ENCODE results near the gene ANKRD13D. TPM values are rescaled to one million over a fixed set of nuclear protein-coding genes. Genes with fewer than 3 reads are reported as not detected.
A peak's percentile ranks its signal among the peaks of the same experiment; 100 is the strongest.

ANKRD13D gene
- total and polyA plus RNA-seq, 2 of the 8 experiments (the other 6 are each of a cell fraction or from before 2014, with no cell fraction given), result 24.9 to 26.5 TPM

- POLR2A ChIA-PET (ENCODE audit: partially characterized antibody), result interaction anchor here (0.9 to 9.7 kb wide), 13 partner anchors 11 to 184 kb away, joined by 3 to 106 read pairs (median 3); partner anchors contain the start of genes ANKRD13D, CORO1B and PPP1CA
- CTCF ChIA-PET (ENCODE audit: partially characterized antibody), result interaction anchor here (0.6 to 4.8 kb wide), 14 partner anchors 12 to 82 kb away, joined by 3 to 33 read pairs (median 4); partner anchors contain the start of gene ANKRD13D
- peak; percentile 82 for TF ChIP-seq KDM4A (IDR thresholded peaks at IDR 0.05; ENCODE audit: low read depth, low read length, severe bottlenecking)
- no peak for TF ChIP-seq TBP (IDR thresholded peaks at IDR 0.05; ENCODE audit: low read depth, low read length)
- peak in 1 of 2 experiments; percentile 3; a peak in 1 of 4 replicates for TF ChIP-seq HDAC2 (IDR thresholded peaks at IDR 0.05; ENCODE audit: borderline replicate concordance in 1 of 2, low read depth in 2 of 2, low read length in 2 of 2)
- 0 out of 2 replicates have a peak, but pooled peaks have one; percentile 25 for TF ChIP-seq SUZ12 (IDR thresholded peaks at IDR 0.05; ENCODE audit: low read length)
- no peak for TF ChIP-seq BCL11A (IDR thresholded peaks at IDR 0.05; ENCODE audit: low read depth in 2 of 2, low read length in 2 of 2)
These were observed 14.2 kb downstream of the ANKRD13D start, which contains the start of gene SSH3 for GRCh38 chr11:67303132-67303834. Gene SSH3 (plus strand): TSS chr11:67303530. CDS start chr11:67303626, 96 bp downstream.

More at GRCh38 chr11:67303132-67303834, 14.2 kb downstream of the ANKRD13D start, which contains the start of gene SSH3:
- Histone ChIP-seq H3K4ac (replicated peaks; ENCODE audit: insufficient read length, low read depth, low read length) (peak within 1 kb of the TSS; percentile 74), H3K4me2 (ENCODE audit: insufficient read depth in 1 of 2, low read depth in 2 of 2, low read length in 2 of 2) (peak within 1 kb of the TSS; percentile 81 to 85), H3K23me2 (ENCODE audit: low read depth, low read length) (peaks cover 19% of the 10 kb centered on the region; the same call in 1 of the 2 replicates), H3K4me1 (replicated peaks in 1 of 4; ENCODE audit: control insufficient read depth in 3 of 4, insufficient read depth in 4 of 4, low read length in 3 of 4) (peaks cover 0 to 20% (median 16%) of the 10 kb centered on the region in 4 experiments; a peak in 5 of 7 replicates), H2BK20ac (ENCODE audit: low read length) (no peak within 1 kb of the TSS), H2BK5ac (ENCODE audit: low read depth, low read length) (peak within 1 kb of the TSS; percentile 85; the same call in 1 of the 2 replicates), H4K91ac (replicated peaks; ENCODE audit: insufficient read length, low read length) (peak within 1 kb of the TSS; percentile 87), H3K4me3 (ENCODE audit: extremely low read depth in 1 of 4, insufficient read depth in 2 of 4, low read depth in 3 of 4, low read length in 4 of 4) (peak within 1 kb of the TSS; percentile 67 to 94 (median 74)), H3K79me1 (ENCODE audit: low read depth, low read length) (no peaks in the 10 kb centered on the region; the same call in 1 of the 2 replicates), H4K20me1 (replicated peaks in 1 of 2; ENCODE audit: control insufficient read depth in 1 of 2, insufficient read depth in 2 of 2, low read length in 2 of 2) (peaks cover 0 to 10% of the 10 kb centered on the region in 2 experiments), H3K27me3 (replicated peaks in 1 of 4; ENCODE audit: control insufficient read depth in 3 of 4, extremely low read depth in 1 of 4, insufficient read depth in 3 of 4, low read length in 3 of 4) (peaks cover 0 to 11% (median 7%) of the 10 kb centered on the region in 4 experiments; a peak in 5 of 7 replicates), H2BK15ac (ENCODE audit: low read length) (peak within 1 kb of the TSS; percentile 61; the same call in 1 of the 2 replicates), H3K9me3 (ENCODE audit: insufficient read depth in 2 of 2, low read depth in 1 of 2, low read length in 1 of 2) (no peaks in the 10 kb centered on the region), H3K23ac (ENCODE audit: insufficient read length) (no peak within 1 kb of the TSS), H3K27ac (ENCODE audit: low read depth, low read length) (no peak within 1 kb of the TSS), H3K36me3 (ENCODE audit: control insufficient read depth in 2 of 4, insufficient read depth in 4 of 4, low read length in 3 of 4) (peaks cover 0 to 14% (median 6%) of the 10 kb centered on the region in 4 experiments; a peak in 3 of 8 replicates), H3K14ac (ENCODE audit: insufficient read length) (no peak within 1 kb of the TSS), H3K56ac (replicated peaks; ENCODE audit: insufficient read length, low read depth, low read length) (peak within 1 kb of the TSS; percentile 56), H2AFZ (ENCODE audit: low read length) (no peak within 1 kb of the TSS; the same call in 1 of the 2 replicates), H3K79me2 (ENCODE audit: control insufficient read depth in 1 of 2, insufficient read depth in 2 of 2, low read length in 2 of 2) (no peaks in the 10 kb centered on the region), H4K8ac (ENCODE audit: extremely low read depth, insufficient read depth, low read length) (peak within 1 kb of the TSS; percentile 57; the same call in 1 of the 2 replicates), H2AK5ac (ENCODE audit: low read depth, low read length) (no peak within 1 kb of the TSS), H3K9ac (replicated peaks in 1 of 4; ENCODE audit: extremely low read depth in 1 of 4, low read depth in 3 of 4, low read length in 3 of 4) (peak within 1 kb of the TSS in 2 of 4 experiments; percentile 34 to 48; a peak in 4 of 7 replicates), H2BK12ac (ENCODE audit: low read depth, low read length) (no peak within 1 kb of the TSS; the same call in 1 of the 2 replicates), H3K18ac (ENCODE audit: extremely low read depth, low read length) (peak within 1 kb of the TSS; percentile 90), H4K5ac (ENCODE audit: insufficient read length, low read depth, low read length) (peak within 1 kb of the TSS; percentile 59), H2BK120ac (replicated peaks; ENCODE audit: low read depth, low read length) (no peak within 1 kb of the TSS)
- peak in 1 of 2 experiments; percentile 46 for DNase-seq (ENCODE audit: low read depth in 1 of 2, low spot score in 2 of 2)
- 4% methylated on average over 21 of the region's 65 CpGs; no CpG with 5 or more reads in 1 of the 2 experiments for WGBS, 2 experiments (ENCODE audit: extremely low coverage in 1 of 2, insufficient coverage in 1 of 2, insufficient read length in 1 of 2, insufficient replicate concordance in 2 of 2, low coverage in 1 of 2, low lambda C conversion rate in 2 of 2, missing lambda C conversion rate in 1 of 2)
- FAIRE-seq, result no peak
